Activated CD4-positive, CD25-positive, alpha-beta regulatory T cell (primary cell): ENCODE results near the gene SLC1A2.

ENCODE experiments used
- DNase-seq, 4 experiments: peaks; one replicate each; lab custom pipeline; 2025; lab: John Stamatoyannopoulos, UW

SLC1A2 gene

DNA sequence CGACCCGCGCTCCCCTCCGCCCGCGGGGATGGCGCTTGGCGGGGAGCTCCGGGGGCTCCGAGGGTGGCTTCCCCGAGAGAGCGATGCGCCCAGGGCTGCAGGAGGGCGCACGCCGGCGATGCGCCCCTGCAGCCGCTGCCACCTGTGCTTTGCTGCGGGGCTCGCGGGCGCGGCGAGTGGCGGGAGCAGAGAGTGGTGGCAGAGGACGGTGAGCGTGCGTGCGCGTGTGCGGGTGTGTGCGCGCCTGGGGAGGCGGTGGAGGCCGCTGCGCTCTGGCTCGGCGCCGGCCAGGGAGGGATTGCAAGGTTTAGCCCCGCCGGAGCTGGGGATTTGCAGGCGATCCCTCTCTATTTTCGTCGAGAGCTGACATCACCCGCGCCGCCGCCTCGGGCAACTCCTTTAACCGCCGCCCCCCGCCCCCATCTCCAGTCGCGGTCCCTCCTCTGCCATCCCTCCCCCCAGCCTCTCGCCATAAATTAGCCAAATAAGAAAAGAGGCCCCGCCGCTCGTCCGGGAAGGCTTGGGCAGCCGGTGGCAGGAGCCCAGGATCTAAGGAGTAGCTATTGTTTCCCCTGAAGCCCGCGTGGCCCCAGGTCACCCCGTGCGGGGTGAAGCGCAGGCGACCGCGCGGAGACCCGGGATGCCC, at the start of gene SLC1A2:
Gene SLC1A2, minus strand, starts transcription at position 375 of the 646 bp plus-strand sequence. CDS start 592 bp downstream, outside the sequence.
- no peak for DNase-seq

DNA sequence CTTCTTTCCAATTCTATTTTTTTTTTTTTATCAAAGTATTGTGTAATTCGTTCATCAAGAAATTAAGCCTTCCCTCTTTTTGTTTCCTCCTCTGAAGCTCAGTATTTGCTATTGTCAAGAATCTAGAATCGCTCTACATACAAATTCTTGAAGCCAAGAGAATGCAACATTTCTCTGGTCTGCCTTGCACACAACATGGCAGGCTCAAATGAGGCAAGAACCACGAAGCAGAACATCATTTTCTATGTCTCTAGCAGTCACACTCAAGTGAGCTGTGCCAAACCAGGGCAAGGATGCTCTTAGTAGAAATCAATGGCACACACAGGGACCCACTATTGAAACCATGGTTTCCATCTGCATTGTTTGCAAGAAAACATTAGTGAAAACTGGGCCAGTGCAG, 46.7 kb upstream of the SLC1A2 start:
- DNase-seq: no peak

DNA sequence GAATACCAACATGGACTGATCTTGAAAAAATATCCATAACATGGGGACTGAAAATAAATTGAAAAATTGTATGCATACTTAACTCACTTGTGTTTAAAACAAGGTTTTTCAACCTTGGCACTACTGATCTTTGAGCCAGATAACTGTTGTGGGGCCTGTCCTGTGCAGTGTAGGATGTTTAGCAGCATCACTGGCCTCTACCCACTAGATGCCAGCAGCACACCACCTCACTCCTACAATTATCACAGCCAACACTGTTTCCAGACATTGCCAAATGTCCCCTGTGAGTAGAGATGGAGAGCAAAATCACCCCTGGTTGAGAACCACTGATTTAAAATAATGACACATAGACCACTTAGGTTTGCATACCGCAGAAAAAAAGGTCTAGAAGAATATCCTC, 45.0 kb upstream of the SLC1A2 start:
- no peak for DNase-seq

DNA sequence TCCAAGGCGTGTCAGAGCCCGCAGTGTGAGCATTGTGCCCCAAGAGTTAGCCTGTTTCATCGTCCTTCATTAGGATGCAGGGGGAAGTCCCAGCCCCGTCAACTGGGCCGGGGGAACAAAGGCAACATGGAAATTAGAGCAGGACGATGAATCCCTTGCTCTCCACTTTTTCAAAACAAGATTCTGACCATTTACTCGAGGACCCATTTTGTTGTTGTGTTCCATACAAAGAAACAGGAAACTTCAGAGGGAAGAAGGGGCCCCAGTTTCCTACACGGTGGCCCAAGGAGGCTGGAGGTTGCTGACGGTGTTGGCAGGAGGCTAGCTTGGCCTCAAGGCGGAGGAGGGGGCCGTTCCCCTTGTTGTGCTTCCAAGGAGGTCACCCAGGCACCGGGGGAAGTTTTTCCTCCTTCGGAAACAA, 44.0 kb upstream of the SLC1A2 start:
- DNase-seq: no peak

DNA sequence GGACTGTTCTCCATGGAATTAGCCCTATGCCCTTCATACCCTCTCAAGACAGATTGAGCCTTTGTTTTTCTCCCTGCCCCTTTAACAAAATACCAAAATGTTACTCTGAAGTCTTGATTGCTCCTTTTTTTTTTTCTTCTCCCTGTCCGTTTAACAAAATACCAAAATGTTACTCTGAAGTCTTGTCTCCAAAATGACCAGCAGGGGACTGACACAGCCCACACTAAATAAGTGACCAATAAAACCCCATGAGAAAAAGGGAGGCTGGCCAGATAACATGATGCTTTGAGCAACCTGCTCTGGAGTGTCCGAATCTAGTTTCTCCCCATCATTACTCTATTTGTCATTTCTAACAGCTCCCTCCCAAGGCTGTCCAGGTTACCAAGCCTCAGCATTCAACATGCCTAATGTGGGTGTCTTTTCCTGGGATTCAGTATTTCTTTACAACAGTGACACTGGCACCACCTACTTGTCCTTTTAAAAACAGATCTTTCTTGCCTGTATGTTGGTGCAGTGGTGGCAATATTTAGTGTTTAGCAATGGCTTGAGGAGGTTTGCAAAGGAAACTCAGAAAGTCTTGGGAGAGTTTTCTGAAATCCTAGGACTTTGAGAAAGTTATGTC, 42.7 kb upstream of the SLC1A2 start:
- no peak for DNase-seq

DNA sequence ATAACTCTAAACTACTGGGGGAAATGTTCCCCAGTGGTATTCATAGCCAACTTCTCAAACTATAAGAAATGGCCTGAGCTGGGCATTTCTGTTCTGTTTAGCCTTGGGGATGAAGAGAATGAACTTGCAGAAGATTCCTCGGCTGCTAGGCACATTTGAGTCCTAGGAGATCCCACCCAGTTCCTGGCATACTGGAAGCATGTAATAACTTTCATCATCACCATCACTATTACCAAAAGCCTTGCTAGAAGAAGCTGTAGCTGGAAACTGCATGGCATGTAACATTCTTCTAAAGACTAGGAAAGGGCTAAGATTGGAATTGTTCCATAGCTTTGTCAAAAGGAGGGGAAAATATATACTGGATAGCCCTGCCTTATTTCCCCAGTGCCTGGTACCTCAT, 40.1 kb upstream of the SLC1A2 start:
- DNase-seq: no peak

DNA sequence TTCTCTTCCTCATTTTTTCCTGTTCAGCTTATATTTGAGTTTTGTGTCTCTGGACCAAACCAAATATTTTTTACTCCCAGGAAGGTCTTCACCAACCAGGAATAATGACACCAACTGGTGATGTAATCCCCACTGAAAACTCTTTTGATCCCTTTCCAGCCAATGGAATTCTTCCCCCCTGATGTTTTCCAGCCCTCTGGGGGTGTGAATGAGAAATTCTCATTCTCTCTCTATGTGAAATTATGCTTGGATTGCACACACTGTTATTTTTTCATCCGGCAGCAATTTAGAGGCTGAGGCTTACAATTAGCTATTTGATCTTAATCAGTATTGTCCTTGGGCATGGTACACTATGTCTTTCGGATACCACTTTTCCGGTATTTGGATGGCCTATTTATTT, 39.5 kb upstream of the SLC1A2 start:
- no peak for DNase-seq

DNA sequence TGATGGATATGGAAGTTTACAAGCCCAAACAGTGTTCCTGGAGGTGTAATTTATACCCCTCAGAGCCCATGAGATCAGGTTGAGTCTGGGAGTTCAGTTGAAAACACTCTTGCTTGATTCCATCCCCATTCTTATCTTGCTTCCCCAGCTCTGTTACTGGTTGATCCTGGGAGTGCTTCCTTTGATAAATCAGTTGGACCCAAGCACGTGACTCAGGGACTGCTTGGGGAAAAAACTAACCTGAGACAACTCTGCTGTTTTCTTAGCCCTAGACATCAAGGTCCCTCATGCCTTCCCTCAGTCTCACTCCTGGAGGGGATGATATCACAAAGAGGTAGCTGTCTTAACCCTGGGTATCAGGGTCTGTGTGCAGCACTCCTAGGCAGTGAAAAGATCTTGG, 35.0 kb upstream of the SLC1A2 start:
- DNase-seq: no peak

DNA sequence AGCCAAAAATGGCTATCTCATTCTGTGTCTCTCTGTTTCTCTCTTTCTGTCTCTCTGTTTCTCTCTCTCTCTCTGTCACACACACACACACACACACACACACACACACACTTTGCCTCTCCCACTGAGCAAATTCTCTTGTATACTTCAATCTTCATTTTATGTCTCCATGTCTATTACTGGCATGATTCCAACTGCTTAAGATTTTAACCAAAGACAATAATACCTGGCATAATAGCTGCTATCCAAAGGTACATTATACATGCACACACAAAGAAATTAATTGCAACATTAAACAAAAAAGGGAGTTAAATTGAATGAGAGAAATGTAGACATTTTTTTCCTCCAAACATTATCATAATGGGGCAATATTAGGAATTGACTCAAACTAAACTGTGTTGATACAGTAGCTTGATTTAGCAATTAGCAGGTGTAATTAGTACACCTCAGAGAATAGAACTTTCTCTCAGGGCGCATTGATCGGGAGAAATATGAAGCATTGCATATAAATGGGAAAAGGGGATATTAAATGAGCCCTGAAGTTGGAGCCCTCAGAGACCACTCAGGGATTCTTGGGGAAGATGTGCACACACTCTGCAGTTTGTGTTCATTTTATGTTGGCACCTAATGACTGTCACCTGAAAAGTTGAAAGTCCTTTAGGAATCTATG, 17.4 kb upstream of the SLC1A2 start:
- DNase-seq: no peak

DNA sequence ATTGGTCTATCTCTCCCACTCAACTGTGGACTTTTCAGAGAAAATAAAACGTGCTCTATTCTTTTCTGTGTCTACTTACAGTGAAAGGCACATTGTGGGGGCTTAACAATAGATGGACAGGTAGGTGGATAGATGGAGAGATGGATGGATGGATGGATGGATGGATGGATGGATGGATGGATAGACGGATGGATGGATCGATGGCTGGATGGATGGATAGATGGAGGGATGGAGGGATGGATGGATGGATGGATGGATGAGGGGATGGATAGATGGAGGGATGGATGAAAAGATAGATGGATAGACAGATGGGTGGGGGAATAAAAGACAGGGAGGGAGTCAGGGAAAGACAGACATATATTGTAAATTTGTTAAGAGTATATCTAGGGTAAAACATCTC, 14.2 kb upstream of the SLC1A2 start:
- DNase-seq: no peak

DNA sequence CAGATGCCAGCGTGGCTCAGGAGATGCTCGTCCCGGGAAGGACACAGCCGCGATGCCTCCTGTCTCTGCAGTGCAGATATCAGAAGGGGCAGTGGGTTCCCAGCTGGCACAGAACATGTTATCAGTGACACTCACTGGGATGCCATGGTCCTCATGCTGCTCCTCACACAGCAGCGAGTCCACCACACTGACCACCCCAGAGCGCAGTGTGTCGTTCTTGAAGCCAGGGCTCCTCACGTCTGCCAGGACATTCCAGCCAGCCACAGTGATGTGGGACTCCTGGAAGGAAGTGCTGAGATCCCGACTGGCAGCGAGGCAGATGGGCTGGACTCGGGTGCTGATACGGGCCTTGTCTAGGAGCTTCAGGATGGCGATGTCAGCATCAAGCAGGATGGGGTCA, 13.1 kb upstream of the SLC1A2 start:
- no peak for DNase-seq

DNA sequence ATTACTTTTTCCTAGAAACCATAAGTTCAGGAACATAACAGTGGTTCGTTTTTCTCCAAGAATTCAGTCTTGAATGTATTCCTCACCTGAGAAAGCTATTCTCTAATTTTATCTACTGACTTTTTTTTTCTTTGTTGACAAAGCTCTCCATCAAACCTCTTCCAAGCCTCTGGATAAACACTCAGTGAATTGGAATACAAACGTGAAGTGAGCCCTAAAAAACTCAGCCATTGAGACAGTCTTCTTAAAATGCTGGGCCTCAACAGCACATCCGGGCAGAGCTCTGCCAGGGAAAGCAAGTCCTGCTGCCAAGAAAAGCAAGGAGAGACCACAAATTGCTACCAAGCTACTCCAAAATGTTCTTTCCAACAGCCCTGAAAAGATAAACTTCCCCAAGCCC, 7.7 kb upstream of the SLC1A2 start:
- DNase-seq: no peak

DNA sequence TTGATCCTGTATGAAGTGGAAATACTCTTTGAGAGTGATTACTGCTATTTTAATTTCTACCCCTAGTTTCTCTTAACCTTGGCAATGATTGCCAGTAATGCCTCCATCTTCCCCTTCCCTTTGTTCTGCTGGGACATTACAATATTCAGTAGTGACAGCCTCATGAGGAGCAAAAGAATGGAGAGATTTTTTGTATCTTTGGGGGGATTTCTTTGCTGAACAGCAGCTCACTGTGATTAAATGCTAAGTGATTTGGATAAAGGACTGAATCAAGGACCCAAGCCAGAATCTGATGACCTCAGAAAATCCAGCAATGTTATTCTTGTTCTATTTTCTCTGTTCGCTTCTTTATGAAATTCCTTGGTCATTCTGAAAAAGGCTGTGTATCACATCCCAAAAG, 7.0 kb upstream of the SLC1A2 start:
- no peak for DNase-seq

DNA sequence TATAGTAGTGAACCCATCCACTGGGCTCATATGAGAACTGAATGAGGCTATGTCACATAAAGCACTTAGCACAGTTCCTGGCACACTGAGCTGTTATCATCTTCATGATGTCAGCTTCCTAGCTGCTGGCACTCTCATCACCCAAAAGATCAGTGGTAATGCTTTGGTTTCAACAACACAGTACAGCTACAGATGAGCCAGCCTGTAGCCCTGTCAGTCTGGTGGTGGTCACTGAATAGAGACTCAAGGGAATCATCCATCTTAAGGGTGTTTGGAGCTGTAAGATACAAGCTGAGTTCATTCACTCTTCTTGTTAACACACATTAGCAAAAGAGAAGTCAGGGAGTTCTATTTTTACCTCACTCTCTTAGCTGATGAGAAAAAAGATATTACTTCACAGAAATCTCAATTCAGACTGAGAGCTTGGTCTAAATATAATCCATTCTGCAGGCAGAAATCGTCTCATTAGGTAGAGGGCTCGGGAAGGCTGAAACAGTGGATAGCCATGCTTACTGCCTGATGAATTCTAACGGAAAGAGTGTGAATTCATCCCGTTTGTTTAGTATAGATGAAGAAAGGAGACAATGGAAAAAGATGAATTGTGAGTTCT, 6.3 kb upstream of the SLC1A2 start:
- DNase-seq: no peak

DNA sequence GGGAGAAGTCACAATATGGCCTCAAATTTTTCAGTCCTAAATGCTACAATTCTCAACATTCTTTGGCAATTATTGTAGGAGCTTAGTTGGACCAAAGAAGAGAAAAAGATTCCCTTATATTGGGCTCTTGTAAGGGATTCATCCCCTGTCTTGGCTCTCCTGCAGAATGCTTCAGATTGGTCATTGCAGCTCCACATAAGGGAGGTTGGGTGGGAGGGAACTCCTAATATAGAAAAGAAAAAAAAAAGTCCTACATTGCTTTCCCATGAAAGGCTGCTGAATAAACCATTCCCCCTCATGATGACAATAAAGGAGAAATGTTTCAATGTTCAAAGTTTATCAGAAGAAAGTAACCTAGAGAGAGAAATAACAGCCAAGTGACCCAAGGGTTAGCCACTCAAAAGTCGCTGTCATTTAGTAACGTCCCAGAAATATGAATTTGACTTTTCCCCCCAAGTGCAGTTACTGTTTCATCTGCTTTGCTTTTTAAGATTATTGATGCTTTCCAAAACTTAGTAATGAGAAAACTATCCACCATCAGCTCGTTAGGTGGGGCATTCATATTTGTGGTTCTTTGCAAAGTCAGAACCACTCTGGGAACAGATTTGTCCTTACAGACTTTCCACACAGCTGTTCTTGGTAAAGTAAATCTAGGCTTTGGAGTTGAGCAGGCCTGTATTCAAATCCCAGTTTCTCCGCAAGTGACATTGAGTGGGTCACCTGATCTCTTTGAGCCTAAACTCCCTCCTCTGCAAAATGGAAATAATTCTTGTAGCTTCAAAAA, 5.0 kb upstream of the SLC1A2 start:
- DNase-seq: no peak

DNA sequence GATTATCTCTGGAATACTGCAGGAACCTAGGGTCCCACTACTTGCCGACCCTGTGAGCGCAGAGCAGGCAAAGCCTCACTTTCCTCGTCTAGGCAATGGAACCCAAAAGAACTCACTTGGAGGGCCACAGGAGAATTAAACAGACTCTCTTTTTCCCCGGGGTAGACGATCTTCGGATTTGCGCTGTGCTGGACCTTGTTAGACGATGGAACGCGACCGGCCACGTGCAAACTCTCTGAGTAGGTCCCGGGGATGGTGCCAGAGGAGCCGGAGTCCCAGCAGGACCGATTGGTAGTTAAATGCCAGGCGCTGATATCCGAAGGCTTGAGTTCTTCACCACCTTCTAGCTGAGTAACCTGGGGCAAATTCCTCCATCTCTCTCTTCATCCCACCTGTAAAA, 1.0 kb upstream of the SLC1A2 start:
- no peak for DNase-seq

DNA sequence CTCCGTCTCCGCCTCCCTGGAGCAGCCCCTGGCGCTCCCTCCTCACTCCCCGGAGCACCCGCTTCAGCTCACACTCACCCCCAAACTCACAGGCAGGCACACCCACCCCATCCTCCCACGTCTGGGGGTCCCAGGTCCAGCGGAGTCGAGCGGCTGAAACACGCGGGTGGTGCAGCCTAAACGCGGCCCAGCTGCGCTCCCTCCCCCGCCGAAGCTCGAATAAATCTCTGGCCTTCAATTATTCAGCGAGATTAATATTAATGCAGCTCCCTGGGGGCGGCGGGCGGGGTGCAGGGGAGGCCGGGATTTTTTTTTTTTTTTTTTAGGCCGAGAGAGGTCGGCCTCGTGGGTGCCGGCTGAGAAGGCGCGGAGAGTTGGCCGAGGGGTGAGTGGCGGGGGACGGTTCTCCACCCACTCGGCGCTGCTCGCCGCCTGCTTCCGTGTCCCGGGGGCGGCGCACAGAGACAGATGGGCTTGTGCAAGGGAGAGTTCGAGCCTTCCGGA, 524 bp upstream of the SLC1A2 start:
- no peak for DNase-seq

DNA sequence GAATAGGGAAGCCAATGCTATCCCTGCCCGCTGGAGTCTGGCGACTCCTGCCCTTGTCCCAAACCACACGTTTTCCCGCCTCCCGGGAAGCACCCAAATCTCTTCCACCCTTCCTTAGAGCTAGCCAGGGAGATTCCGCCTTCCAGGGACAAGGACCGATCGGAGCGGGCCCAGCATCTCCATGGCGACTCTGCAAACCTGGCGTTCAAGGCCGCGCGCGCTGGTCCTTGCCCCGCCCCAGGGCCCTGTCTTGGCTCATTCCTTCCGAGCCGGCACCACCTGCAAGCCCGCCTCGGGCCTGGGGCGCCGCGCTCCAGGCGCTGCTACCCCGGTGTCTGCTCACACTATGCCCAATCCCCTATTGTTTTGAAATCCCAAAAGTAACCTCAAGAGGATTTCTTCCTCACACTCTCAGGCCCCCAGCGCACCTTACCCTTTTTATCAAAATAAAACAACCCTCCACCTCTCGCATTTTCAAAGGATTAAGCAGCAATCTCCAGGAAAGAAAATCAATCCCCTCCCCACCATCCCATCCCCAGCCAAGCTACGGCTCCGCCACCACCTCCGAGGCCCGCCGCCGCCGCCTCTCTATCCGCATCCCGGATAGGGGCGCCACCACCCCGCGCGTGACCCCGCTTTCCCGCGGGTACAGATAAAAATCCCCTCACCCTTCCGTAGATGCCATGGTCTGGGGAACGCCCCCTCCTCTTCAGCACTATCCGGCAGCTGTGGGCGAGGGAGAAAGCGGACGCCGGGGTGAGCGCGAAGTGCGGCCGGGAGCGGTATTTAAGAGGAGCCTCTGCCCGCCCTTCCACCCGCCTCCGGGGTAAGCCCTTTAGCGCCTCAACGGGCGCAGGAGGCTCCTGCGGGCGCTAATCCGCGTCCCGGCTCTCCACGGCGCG, 825 bp downstream of the SLC1A2 start:
- no peak for DNase-seq

DNA sequence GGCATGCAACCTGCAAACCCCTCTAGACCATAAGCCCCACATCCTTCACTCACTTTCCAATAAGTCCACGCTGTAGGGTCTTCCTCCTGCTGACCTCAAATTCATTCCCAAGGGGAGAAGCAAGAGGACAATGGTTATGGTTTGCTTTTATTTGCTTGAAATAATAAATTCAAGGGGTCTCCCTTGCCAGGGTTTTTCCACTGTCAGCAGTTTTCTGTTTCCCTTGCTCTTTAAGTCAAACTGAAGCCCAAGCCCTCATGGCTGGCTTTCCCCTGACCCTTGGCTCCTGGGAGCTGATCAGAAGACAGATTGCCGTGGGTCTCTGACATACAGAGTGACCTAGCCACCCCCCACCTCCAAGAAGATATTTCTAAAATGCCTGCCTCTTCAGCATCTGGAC, 3.9 kb downstream of the SLC1A2 start:
- no peak for DNase-seq

DNA sequence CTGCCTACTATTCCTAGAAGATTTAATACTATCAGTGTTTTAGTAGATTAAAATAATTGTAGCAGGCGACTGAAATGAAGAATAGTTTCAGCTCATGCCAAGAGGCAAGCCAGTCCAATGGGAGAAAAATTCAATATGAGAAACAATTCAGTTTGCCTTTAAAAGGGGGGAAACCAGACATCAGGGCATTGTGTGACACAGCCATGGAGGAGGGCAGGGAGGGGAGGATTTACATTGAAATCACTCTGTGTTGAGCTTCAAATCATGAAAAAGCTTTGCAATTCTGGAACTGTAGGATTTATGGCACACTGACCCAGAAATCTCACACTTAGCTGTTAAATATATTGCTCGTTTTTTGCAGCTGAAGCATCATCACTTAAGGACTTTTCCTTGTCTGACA, 4.6 kb downstream of the SLC1A2 start:
- no peak for DNase-seq

DNA sequence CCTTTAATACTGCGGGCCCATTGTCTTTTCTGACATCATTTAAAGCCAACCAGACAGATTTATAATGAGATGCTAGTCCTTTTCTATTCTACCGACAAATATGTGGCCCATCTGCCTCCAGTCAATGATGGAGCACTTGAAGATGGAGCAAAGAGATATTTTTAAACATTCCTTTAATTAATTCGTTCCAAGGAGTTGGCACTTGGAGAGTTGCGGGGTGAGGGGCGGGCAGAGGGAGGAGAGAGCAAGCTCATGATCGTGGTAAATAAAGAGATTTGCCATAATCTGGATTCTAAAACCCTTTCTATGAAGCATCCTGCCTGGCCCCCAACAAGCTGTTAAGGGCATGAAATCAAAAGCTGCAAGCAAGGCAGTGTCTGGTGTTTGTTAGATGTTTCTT, 5.0 kb downstream of the SLC1A2 start:
- no peak for DNase-seq
